GM12865 (cell line): ENCODE measurements around the gene UBXN2A.

Experiments
- DNase-seq: peaks from one replicate; pipeline ENCODE4 v3.0.0; 2010; ENCODE audit warnings: low read depth
- H3K4me3 ChIP-seq: 2 replicates; pipeline ENCODE4 v1.5.1; 2011; ENCODE audit warnings: mild to moderate bottlenecking, low read depth, low read length, control low read depth
- CTCF ChIP-seq: IDR thresholded peaks from 2 replicates; pipeline ENCODE4 v1.5.1; 2011; ENCODE audit warnings: low read length, control low read depth, low read depth, inconsistent platforms; ENCODE audit not compliant: insufficient read depth; ENCODE audit errors: missing control alignments

UBXN2A gene

GRCh38 chr2:23967846-23968245 is 27.6 kb downstream of the UBXN2A start:
- H3K4me3 ChIP-seq = no peak overlapping the region
- no peak for TF ChIP-seq CTCF
- no peak for DNase-seq

- DNase-seq = no peak
- no peak for TF ChIP-seq CTCF
- no peak overlapping the region for H3K4me3 ChIP-seq
Measured at GRCh38 chr2:23976883-23977282, 36.6 kb downstream of the UBXN2A start.

GRCh38 chr2:23988371-23988770 is 48.1 kb downstream of the UBXN2A start:
- H3K4me3 ChIP-seq = no peak overlapping the region
- peak; percentile 6 for TF ChIP-seq CTCF
- DNase-seq = peak; percentile 19

- H3K4me3 ChIP-seq = no peak overlapping the region
- DNase-seq = no peak
- TF ChIP-seq CTCF = no peak
Measured at GRCh38 chr2:23992931-23993330, 52.7 kb downstream of the UBXN2A start.

GRCh38 chr2:23993736-23994269 is 53.5 kb downstream of the UBXN2A start:
- H3K4me3 ChIP-seq = no peak overlapping the region
- no peak for DNase-seq
- TF ChIP-seq CTCF = no peak

- no peak overlapping the region for H3K4me3 ChIP-seq
- DNase-seq = no peak
- no peak for TF ChIP-seq CTCF
Measured at GRCh38 chr2:23994567-23994966, 54.3 kb downstream of the UBXN2A start.

- no peak overlapping the region for H3K4me3 ChIP-seq
- TF ChIP-seq CTCF = no peak
- DNase-seq = no peak
Measured at GRCh38 chr2:24007693-24008092, 67.4 kb downstream of the UBXN2A start.
